SK-N-SH (cell line): ENCODE data around the gene DNAH5. TPM values are rescaled to one million over a fixed set of nuclear protein-coding genes. Genes with fewer than 3 reads are reported as not detected.

Experiments used
- CTCF ChIA-PET: fragments of 300-600, 350-600 bp; formaldehyde crosslinking; extraction: SDS; loops from one replicate; lab custom pipeline; 2021; lab: Yijun Ruan, JAX
- POLR2A ChIA-PET: fragments of 350-600 bp; sonication (Branson Sonifier 250); formaldehyde crosslinking; extraction: SDS; loops from one replicate; lab custom pipeline; 2020; ENCODE audit warnings: antibody characterized with exemption, inconsistent platforms; lab: Yijun Ruan, JAX
- DNase-seq: peaks from one replicate; pipeline ENCODE4 v3.0.0; 2012
- H2AFZ ChIP-seq: fragments of 200-600 bp; sonication (generic); 2 replicates; pipeline ENCODE4 v1.8.1; 2016; ENCODE audit warnings: antibody characterized with exemption, mild to moderate bottlenecking, low read depth
- H3F3A ChIP-seq: fragments of 200-600 bp; sonication (generic); replicated peaks from 2 replicates; pipeline ENCODE3; 2016; ENCODE audit warnings: antibody characterized with exemption, mild to moderate bottlenecking; ENCODE audit not compliant: insufficient read depth
- H3K27ac ChIP-seq, 2 experiments: fragments of 200-500 bp in 1 of 2; fragments of 200-600 bp in 1 of 2; sonication (Bioruptor generic) in 1 of 2; sonication (generic), shearing (Covaris generic) in 1 of 2; 2 replicates each; pipeline versions ENCODE4 v1.5.1 to v1.6.1; 2014 to 2016; ENCODE audit warnings: low read depth in 2 of 2, inconsistent platforms in 1 of 2, low read length in 1 of 2, mild to moderate bottlenecking in 1 of 2, mixed read lengths in 1 of 2
- H3K27me3 ChIP-seq: fragments of 200-600 bp; sonication (generic), shearing (Covaris generic); 2 replicates; pipeline ENCODE4 v1.6.1; 2016; ENCODE audit warnings: mixed run types; ENCODE audit not compliant: insufficient read depth
- H3K36me3 ChIP-seq, 2 experiments: fragments of 200-500 bp in 1 of 2; fragments of 200-600 bp in 1 of 2; sonication (Bioruptor generic) in 1 of 2; sonication (generic) in 1 of 2; replicated peaks in 1 of 2; 2 replicates each; pipeline versions ENCODE3 to v1.5.1; 2014 to 2016; ENCODE audit warnings: low read length in 1 of 2, mild to moderate bottlenecking in 1 of 2; ENCODE audit not compliant: insufficient read depth in 2 of 2, control insufficient read depth in 1 of 2
- H3K4me1 ChIP-seq, 2 experiments: fragments of 200-500 bp in 1 of 2; fragments of 200-600 bp in 1 of 2; sonication (Bioruptor generic) in 1 of 2; sonication (generic), shearing (Covaris generic) in 1 of 2; 2 replicates each; pipeline versions ENCODE4 v1.5.1 to v1.6.1; 2014 to 2016; ENCODE audit warnings: low read depth in 1 of 2, low read length in 1 of 2, mixed run types in 1 of 2; ENCODE audit not compliant: insufficient read depth in 2 of 2, control insufficient read depth in 1 of 2
- H3K4me2 ChIP-seq: fragments of 200-600 bp; sonication (generic), shearing (Covaris generic); 2 replicates; pipeline ENCODE4 v1.6.1; 2017; ENCODE audit warnings: mixed run types
- H3K4me3 ChIP-seq, 2 experiments: fragments of 200-500 bp in 1 of 2; fragments of 200-600 bp in 1 of 2; sonication (Bioruptor generic) in 1 of 2; sonication (generic), shearing (Covaris generic) in 1 of 2; 2 replicates each; pipeline versions ENCODE4 v1.5.1 to v1.8.1; 2014 to 2016; ENCODE audit warnings: low read depth in 2 of 2, inconsistent platforms in 1 of 2, low read length in 1 of 2, mild to moderate bottlenecking in 1 of 2, mixed read lengths in 1 of 2, moderate library complexity in 1 of 2
- H3K79me2 ChIP-seq: fragments of 200-600 bp; sonication (generic); 2 replicates; pipeline ENCODE4 v1.8.1; 2017; ENCODE audit warnings: mild to moderate bottlenecking; ENCODE audit not compliant: insufficient read depth
- H3K9ac ChIP-seq: fragments of 200-600 bp; sonication (generic); 2 replicates; pipeline ENCODE4 v1.6.1; 2017; ENCODE audit warnings: mixed run types
- H3K9me2 ChIP-seq: fragments of 200-600 bp; sonication (generic); 2 replicates; pipeline ENCODE4 v1.6.1; 2017; ENCODE audit warnings: mixed run types
- H3K9me3 ChIP-seq: fragments of 200-600 bp; sonication (generic); 2 replicates; pipeline ENCODE4 v1.6.1; 2017; ENCODE audit warnings: mixed run types, mild to moderate bottlenecking, moderate library complexity
- H4K20me1 ChIP-seq: fragments of 200-600 bp; sonication (generic); 2 replicates; pipeline ENCODE4 v1.6.1; 2017; ENCODE audit warnings: mild to moderate bottlenecking, mixed run types; ENCODE audit not compliant: insufficient read depth
- EP300 ChIP-seq, 2 experiments: IDR thresholded peaks; 2 replicates each; pipeline versions ENCODE4 v1.4.0 to v1.6.1; 2012; ENCODE audit warnings: borderline replicate concordance in 1 of 2, low read depth in 1 of 2, low read length in 1 of 2
- EZH2phosphoT487 ChIP-seq: fragments of 200-600 bp; sonication (generic); IDR thresholded peaks from 2 replicates; pipeline ENCODE4 v1.6.1; 2017; ENCODE audit warnings: low read depth, mixed run types, mild to moderate bottlenecking, antibody characterized with exemption, moderate library complexity, borderline replicate concordance
- FOSL2 ChIP-seq: IDR thresholded peaks from 2 replicates; pipeline ENCODE4 v1.4.0; 2012; ENCODE audit warnings: low read depth, mild to moderate bottlenecking, moderate library complexity, borderline replicate concordance
- FOXJ3 ChIP-seq: sonication (generic); formaldehyde crosslinking; IDR thresholded peaks from 2 replicates; pipeline ENCODE4 v1.5.1; 2020; ENCODE audit warnings: mild to moderate bottlenecking, missing genetic modification reagents
- FOXM1 ChIP-seq: IDR thresholded peaks from 2 replicates; pipeline ENCODE4 v1.4.0; 2012; ENCODE audit warnings: low read depth, mild to moderate bottlenecking
- GABPA ChIP-seq: IDR thresholded peaks from 2 replicates; pipeline ENCODE4 v1.4.0; 2012; ENCODE audit warnings: low read depth, mild to moderate bottlenecking
- GATA2 ChIP-seq: sonication (generic); formaldehyde crosslinking; IDR thresholded peaks from 2 replicates; pipeline ENCODE4 v1.5.0; 2020; ENCODE audit warnings: mild to moderate bottlenecking, missing genetic modification reagents
- IRF3 ChIP-seq: fragments of 150-350 bp; IDR thresholded peaks from 2 replicates; pipeline ENCODE4 v1.6.1; 2016; ENCODE audit warnings: mild to moderate bottlenecking, low read depth, low read length
- MXI1 ChIP-seq: IDR thresholded peaks from 2 replicates; pipeline ENCODE4 v1.6.1; 2012; ENCODE audit warnings: mild to moderate bottlenecking, low read depth, low read length, improper control_type of control experiment
- NRF1 ChIP-seq: IDR thresholded peaks from 2 replicates; pipeline ENCODE4 v1.6.1; 2012; ENCODE audit warnings: low read depth, mild to moderate bottlenecking, low read length
- POLR2AphosphoS5 ChIP-seq: IDR thresholded peaks from 2 replicates; pipeline ENCODE4 v1.6.1; 2012; ENCODE audit warnings: low read depth, low read length
- RAD21 ChIP-seq: IDR thresholded peaks from 2 replicates; pipeline ENCODE4 v1.6.1; 2012; ENCODE audit warnings: mild to moderate bottlenecking, low read length
- REST ChIP-seq: IDR thresholded peaks from 2 replicates; pipeline ENCODE4 v1.6.1; 2012; ENCODE audit warnings: mild to moderate bottlenecking, low read depth, low read length, moderate library complexity
- RFX5 ChIP-seq: IDR thresholded peaks from 2 replicates; pipeline ENCODE4 v1.6.1; 2012; ENCODE audit warnings: mild to moderate bottlenecking, improper control_type of control experiment, low read length
- TAF1 ChIP-seq: IDR thresholded peaks from 2 replicates; pipeline ENCODE4 v1.6.1; 2012; ENCODE audit warnings: low read depth, mild to moderate bottlenecking, low read length, moderate library complexity, borderline replicate concordance
- USF1 ChIP-seq: IDR thresholded peaks from 2 replicates; pipeline ENCODE4 v1.4.0; 2012; ENCODE audit warnings: low read depth, borderline replicate concordance
- USF2 ChIP-seq: fragments of 150-350 bp; IDR thresholded peaks from 2 replicates; pipeline ENCODE4 v1.6.1; 2017; ENCODE audit warnings: antibody characterized with exemption, low read length, low read depth, borderline replicate concordance
- ZBTB33 ChIP-seq: IDR thresholded peaks from 2 replicates; pipeline ENCODE4 v1.4.0; 2012; ENCODE audit warnings: low read depth, borderline replicate concordance
- WGBS: methylation state at CpG from one replicate; pipeline ENCODE4 v1.1.6; 2017; ENCODE audit warnings: low lambda C conversion rate; 5-methylcytosine and 5-hydroxymethylcytosine counted together
- polyA plus RNA-seq, 3 experiments: library from polyadenylated mRNA; depleted of rRNA; stranded (reverse); fragments of >200 nt; gene quantifications; 2 replicates each; pipeline ENCODE4 v1.2.3, GENCODE V29; 2012

Gene DNAH5
- polyA plus RNA-seq, 1 of the 3 experiments (the other 2 are of a cell fraction), result 0.74 TPM

GRCh38 chr5:13658761-13659160, 285.7 kb downstream of the DNAH5 start:
- H3K27me3 ChIP-seq, result peaks cover 8% of the 10 kb centered on the region; the same call in 1 of the 2 replicates
- no peaks in the 10 kb centered on the region for H3K36me3 ChIP-seq
- no peak overlapping the region for H3K4me2 ChIP-seq
- no peaks in the 10 kb centered on the region for H3K9me3 ChIP-seq
- H4K20me1 ChIP-seq, result no peaks in the 10 kb centered on the region
- H3K79me2 ChIP-seq, result no peaks in the 10 kb centered on the region
- no peaks in the 10 kb centered on the region for H3F3A ChIP-seq
- H3K4me3 ChIP-seq, result no peak overlapping the region
- H3K27ac ChIP-seq, result no peak overlapping the region
- no peaks in the 10 kb centered on the region for H3K4me1 ChIP-seq
- no peak for TF ChIP-seq MXI1
- no peak for TF ChIP-seq RAD21
- TF ChIP-seq ZBTB33, result no peak
- TF ChIP-seq EZH2phosphoT487, result no peak
- no peak for TF ChIP-seq TAF1
- TF ChIP-seq USF1, result no peak
- no peak for TF ChIP-seq REST
- no peak for TF ChIP-seq FOXM1
- TF ChIP-seq FOXJ3, result no peak
- TF ChIP-seq EP300 (IDR thresholded peaks at IDR 0.05; ENCODE audit: borderline replicate concordance in 1 of 2, low read depth in 1 of 2, low read length in 1 of 2), result no peak
- TF ChIP-seq FOSL2, result no peak
- TF ChIP-seq NRF1, result no peak
- no peak for TF ChIP-seq GATA2 (CRISPR knock-in tag)
- no peak for TF ChIP-seq GABPA
- no peak for TF ChIP-seq IRF3
- no peak for TF ChIP-seq USF2
- no peak for TF ChIP-seq RFX5
- no peak for TF ChIP-seq POLR2AphosphoS5
- ChIA-PET CTCF (no interaction called here), POLR2A (no interaction called here)
- WGBS, result 12% methylated on average over 4 of the region's 4 CpGs
- H3K9ac ChIP-seq, result no peak overlapping the region
- no peaks in the 10 kb centered on the region for H3K9me2 ChIP-seq
- no peak for DNase-seq
- H2AFZ ChIP-seq, result no peak overlapping the region
